ENCODE results near the gene ATG10. TPM values are rescaled to one million over a fixed set of nuclear protein-coding genes. Genes with fewer than 3 reads are reported as not detected.

Gene ATG10
- total RNA-seq, 1 donor from 2014 or later: 6.4 TPM

DNA sequence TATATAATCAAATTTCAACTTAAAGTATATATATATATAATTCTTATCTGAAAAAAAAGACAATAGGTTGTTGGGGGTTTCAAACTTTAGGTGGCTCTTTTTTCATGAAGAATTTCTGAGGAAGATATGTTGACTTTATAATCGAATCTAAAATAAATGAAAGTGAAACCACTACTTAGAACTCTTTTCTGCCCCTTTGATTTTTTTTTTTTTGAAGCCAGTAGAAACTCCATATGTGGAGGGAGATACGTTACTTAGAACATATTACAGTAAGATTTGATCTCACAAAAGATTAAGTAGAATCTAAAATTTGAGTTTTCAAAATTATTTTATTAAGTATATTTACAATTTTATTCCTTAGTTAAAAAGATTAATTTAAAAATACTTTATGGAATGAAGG lies 96.9 kb downstream of the ATG10 start:
- no peak for DNase-seq (ENCODE audit: low read depth)
- TF ChIP-seq, protein P1, sequence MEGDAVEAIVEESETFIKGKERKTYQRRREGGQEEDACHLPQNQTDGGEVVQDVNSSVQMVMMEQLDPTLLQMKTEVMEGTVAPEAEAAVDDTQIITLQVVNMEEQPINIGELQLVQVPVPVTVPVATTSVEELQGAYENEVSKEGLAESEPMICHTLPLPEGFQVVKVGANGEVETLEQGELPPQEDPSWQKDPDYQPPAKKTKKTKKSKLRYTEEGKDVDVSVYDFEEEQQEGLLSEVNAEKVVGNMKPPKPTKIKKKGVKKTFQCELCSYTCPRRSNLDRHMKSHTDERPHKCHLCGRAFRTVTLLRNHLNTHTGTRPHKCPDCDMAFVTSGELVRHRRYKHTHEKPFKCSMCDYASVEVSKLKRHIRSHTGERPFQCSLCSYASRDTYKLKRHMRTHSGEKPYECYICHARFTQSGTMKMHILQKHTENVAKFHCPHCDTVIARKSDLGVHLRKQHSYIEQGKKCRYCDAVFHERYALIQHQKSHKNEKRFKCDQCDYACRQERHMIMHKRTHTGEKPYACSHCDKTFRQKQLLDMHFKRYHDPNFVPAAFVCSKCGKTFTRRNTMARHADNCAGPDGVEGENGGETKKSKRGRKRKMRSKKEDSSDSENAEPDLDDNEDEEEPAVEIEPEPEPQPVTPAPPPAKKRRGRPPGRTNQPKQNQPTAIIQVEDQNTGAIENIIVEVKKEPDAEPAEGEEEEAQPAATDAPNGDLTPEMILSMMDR (IDR thresholded peaks at IDR 0.05; ENCODE audit: insufficient read depth, low read length, poor library complexity, severe bottlenecking): no peak
- Histone ChIP-seq H3K4me3 (ENCODE audit: low read depth, low read length) (no peak overlapping the region), H3K36me3 (ENCODE audit: control insufficient read depth, insufficient read depth, low read length) (no peaks in the 10 kb centered on the region), H3K27me3 (ENCODE audit: control insufficient read depth, insufficient read depth, low read length) (no peaks in the 10 kb centered on the region)

DNA sequence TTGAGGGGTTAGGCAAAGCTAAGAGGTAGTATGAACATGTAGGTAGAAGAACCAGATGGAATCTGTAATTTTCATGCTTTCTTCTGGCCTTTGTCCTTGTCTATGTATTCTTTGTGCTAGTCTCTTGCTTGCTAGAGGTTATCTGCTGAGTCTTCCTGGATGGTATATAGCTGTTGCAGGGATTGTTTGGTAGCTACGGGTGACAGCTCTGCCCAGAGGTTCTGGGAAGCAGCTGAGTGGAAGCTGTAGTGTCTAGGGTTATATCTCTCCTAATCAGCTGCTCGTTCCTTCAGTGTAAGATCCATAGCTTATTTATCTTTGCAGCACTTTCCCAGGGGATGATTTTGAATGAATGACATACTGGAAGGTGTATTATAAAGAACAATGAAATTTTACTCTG lies 100.3 kb downstream of the ATG10 start:
- no peaks in the 10 kb centered on the region for H3K36me3 ChIP-seq (ENCODE audit: control insufficient read depth, insufficient read depth, low read length)
- TF ChIP-seq, protein P1 (IDR thresholded peaks at IDR 0.05; ENCODE audit: insufficient read depth, low read length, poor library complexity, severe bottlenecking): no peak
- DNase-seq (ENCODE audit: low read depth): no peak
- no peak overlapping the region for H3K4me3 ChIP-seq (ENCODE audit: low read depth, low read length)
- H3K27me3 ChIP-seq (ENCODE audit: control insufficient read depth, insufficient read depth, low read length): no peaks in the 10 kb centered on the region

DNA sequence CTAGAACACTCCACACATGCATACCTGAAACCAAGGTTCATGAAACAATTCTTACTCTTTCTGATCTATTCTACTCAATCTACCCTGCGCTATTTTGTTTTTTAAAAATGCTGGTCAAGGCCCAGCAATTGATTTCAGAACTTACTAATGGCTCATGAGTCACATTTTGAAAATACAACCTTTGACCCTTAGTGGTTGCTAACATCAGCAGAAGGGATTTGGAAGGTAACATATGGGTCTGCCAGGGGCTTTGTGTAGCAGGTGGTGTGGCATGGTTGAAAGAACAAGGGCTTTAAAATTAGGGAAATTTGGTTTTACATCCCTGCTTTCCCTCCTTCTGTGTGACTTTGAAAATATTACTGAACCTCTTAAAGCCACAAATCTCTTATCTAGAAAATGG lies 101.4 kb downstream of the ATG10 start:
- no peak overlapping the region for H3K4me3 ChIP-seq (ENCODE audit: low read depth, low read length)
- H3K36me3 ChIP-seq (ENCODE audit: control insufficient read depth, insufficient read depth, low read length): no peaks in the 10 kb centered on the region
- no peak for DNase-seq (ENCODE audit: low read depth)
- TF ChIP-seq, protein P1 (IDR thresholded peaks at IDR 0.05; ENCODE audit: insufficient read depth, low read length, poor library complexity, severe bottlenecking): no peak
- H3K27me3 ChIP-seq (ENCODE audit: control insufficient read depth, insufficient read depth, low read length): no peaks in the 10 kb centered on the region

DNA sequence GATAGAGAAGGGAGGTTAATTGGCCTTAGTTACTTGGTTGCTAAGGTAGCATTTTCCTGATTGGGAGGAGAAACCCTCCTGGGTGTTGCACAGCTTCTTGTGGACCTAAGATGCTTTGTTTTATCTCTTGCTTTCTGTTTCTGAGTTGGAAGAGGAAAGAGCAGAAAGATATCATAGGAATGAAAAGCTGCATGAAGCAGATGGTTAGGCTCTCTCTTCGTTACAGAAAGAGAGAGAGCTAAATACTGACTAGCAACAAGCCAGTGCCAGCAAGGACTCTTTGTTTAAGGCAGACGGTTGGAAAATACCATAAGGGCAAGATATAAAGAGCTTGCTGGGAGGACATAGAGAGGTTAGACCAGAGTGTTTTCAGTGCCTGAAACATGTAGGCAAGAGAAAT lies 103.1 kb downstream of the ATG10 start:
- no peaks in the 10 kb centered on the region for H3K36me3 ChIP-seq (ENCODE audit: control insufficient read depth, insufficient read depth, low read length)
- no peak overlapping the region for H3K4me3 ChIP-seq (ENCODE audit: low read depth, low read length)
- no peaks in the 10 kb centered on the region for H3K27me3 ChIP-seq (ENCODE audit: control insufficient read depth, insufficient read depth, low read length)
- DNase-seq (ENCODE audit: low read depth): no peak
- TF ChIP-seq, protein P1 (IDR thresholded peaks at IDR 0.05; ENCODE audit: insufficient read depth, low read length, poor library complexity, severe bottlenecking): no peak

DNA sequence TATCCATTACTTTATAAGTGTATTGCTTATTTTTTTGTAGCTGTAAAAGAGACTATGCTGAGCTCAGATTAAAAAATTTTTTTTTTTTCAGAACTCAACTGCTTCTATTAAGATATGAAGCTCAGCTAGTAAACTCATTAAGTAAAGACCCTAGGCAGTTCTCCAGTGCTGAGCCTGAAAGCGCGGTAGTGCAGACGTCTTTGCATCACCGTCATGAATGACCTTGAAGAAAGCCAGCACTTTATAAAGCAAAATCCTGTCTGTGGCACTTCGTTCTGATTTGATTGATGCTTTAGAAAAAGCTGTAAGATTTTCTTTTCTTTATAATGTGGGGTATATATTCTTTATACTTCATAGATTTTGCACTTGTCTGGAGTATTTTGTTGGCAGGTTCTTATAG lies 105.7 kb downstream of the ATG10 start:
- DNase-seq (ENCODE audit: low read depth): no peak
- Histone ChIP-seq H3K27me3 (ENCODE audit: control insufficient read depth, insufficient read depth, low read length) (no peaks in the 10 kb centered on the region), H3K4me3 (ENCODE audit: low read depth, low read length) (no peak overlapping the region), H3K36me3 (ENCODE audit: control insufficient read depth, insufficient read depth, low read length) (no peaks in the 10 kb centered on the region)
- TF ChIP-seq, protein P1 (IDR thresholded peaks at IDR 0.05; ENCODE audit: insufficient read depth, low read length, poor library complexity, severe bottlenecking): no peak

DNA sequence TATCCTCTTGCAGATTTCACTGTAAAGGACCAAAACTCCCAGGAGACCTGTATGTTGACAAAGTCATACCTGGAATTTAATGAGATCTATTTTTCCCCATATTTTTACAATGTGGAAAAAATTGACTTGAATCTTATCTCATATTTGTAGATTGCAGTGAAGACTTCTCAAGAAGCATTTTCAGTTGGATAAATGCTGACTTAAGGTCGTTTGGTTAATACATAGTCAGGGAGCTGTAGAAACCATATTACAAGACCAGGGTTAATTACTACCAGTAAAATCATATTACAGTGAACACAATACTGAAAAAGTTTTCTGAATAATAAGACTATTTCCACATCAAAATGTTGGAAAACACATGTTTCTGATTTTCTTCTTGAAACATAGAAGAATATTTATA lies 119.8 kb downstream of the ATG10 start:
- H3K4me3 ChIP-seq (ENCODE audit: low read depth, low read length): no peak overlapping the region
- H3K27me3 ChIP-seq (ENCODE audit: control insufficient read depth, insufficient read depth, low read length): no peaks in the 10 kb centered on the region
- no peaks in the 10 kb centered on the region for H3K36me3 ChIP-seq (ENCODE audit: control insufficient read depth, insufficient read depth, low read length)
- TF ChIP-seq, protein P1 (IDR thresholded peaks at IDR 0.05; ENCODE audit: insufficient read depth, low read length, poor library complexity, severe bottlenecking): no peak
- no peak for DNase-seq (ENCODE audit: low read depth)
